Measurements from ENCODE around the gene KIF25.

The KIF25 gene

GRCh38 chr6:168020242-168020641 is 22.8 kb downstream of the KIF25 start:
- no peak for DNase-seq

- DNase-seq = no peak
Measured at GRCh38 chr6:168021581-168021980, 24.1 kb downstream of the KIF25 start.

GRCh38 chr6:168022488-168023321 is 25.2 kb downstream of the KIF25 start:
- no peak for DNase-seq

- no peak for DNase-seq
Measured at GRCh38 chr6:168024951-168025510, 27.6 kb downstream of the KIF25 start.

- DNase-seq = no peak
Measured at GRCh38 chr6:168025831-168026710, 28.6 kb downstream of the KIF25 start.

GRCh38 chr6:168026925-168027324 is 29.5 kb downstream of the KIF25 start:
- no peak for DNase-seq

- no peak for DNase-seq
Measured at GRCh38 chr6:168027521-168027920, 30.1 kb downstream of the KIF25 start.

GRCh38 chr6:168028181-168028580 is 30.7 kb downstream of the KIF25 start:
- no peak for DNase-seq

- no peak for DNase-seq
Measured at GRCh38 chr6:168029459-168030217, 32.2 kb downstream of the KIF25 start.

- no peak for DNase-seq
Measured at GRCh38 chr6:168030218-168030746, 32.8 kb downstream of the KIF25 start.

GRCh38 chr6:168030908-168031307 is 33.4 kb downstream of the KIF25 start:
- DNase-seq = no peak

GRCh38 chr6:168031411-168031971 is 34.0 kb downstream of the KIF25 start:
- DNase-seq = no peak

GRCh38 chr6:168032005-168032760 is 34.7 kb downstream of the KIF25 start:
- DNase-seq = no peak

GRCh38 chr6:168033791-168034190 is 36.3 kb downstream of the KIF25 start:
- DNase-seq = no peak

- no peak for DNase-seq
Measured at GRCh38 chr6:168034537-168034936, 37.1 kb downstream of the KIF25 start.

- DNase-seq = no peak
Measured at GRCh38 chr6:168035098-168035660, 37.7 kb downstream of the KIF25 start.

GRCh38 chr6:168035661-168036545 is 38.4 kb downstream of the KIF25 start:
- no peak for DNase-seq

- no peak for DNase-seq
Measured at GRCh38 chr6:168037242-168037641, 39.8 kb downstream of the KIF25 start.

GRCh38 chr6:168037856-168038255 is 40.4 kb downstream of the KIF25 start:
- DNase-seq = no peak

- no peak for DNase-seq
Measured at GRCh38 chr6:168038576-168039140, 41.2 kb downstream of the KIF25 start.
